Ovary (tissue), 9 donors: ENCODE measurements around the gene KRT13. TPM values are rescaled to one million over a fixed set of nuclear protein-coding genes. Genes with fewer than 3 reads are reported as not detected.

Experiments
- DNase-seq, 5 donors: peaks; one replicate each; pipeline ENCODE4 v3.0.0-alpha.2; 2019 to 2020
- H3K27ac ChIP-seq, 2 donors: fragments of 200-600 bp; one replicate each; pipeline versions ENCODE4 v1.5.1 to v1.8.0; 2019 to 2022
- H3K27me3 ChIP-seq: fragments of 200-600 bp; one replicate; pipeline ENCODE4 v1.8.0; 2022
- H3K36me3 ChIP-seq: fragments of 200-600 bp; sonication (generic); one replicate; pipeline ENCODE4 v1.5.1; 2019
- H3K4me1 ChIP-seq: one replicate; pipeline ENCODE4 v1.8.1; 2013; ENCODE audit warnings: mild to moderate bottlenecking, moderate library complexity; ENCODE audit not compliant: insufficient read depth
- H3K4me3 ChIP-seq: fragments of 200-600 bp; sonication (generic); one replicate; pipeline ENCODE4 v1.5.1; 2017
- H3K9me3 ChIP-seq, 2 donors: fragments of 200-600 bp in 1 of 2; sonication (generic) in 1 of 2; one replicate each; pipeline versions ENCODE4 v1.5.1 to v1.8.1; 2013 to 2019; ENCODE audit warnings: mild to moderate bottlenecking in 1 of 2, moderate library complexity in 1 of 2
- CTCF ChIP-seq, 3 donors: fragments of 450-650 bp in 2 of 3; fragments of 200-600 bp in 1 of 3; IDR thresholded peaks; one replicate each; pipeline versions ENCODE4 v1.5.1 to v1.8.0; 2016 to 2022; ENCODE audit warnings: antibody characterized with exemption in 3 of 3, mild to moderate bottlenecking in 1 of 3
- EP300 ChIP-seq: sonication (generic); formaldehyde crosslinking; IDR thresholded peaks from one replicate; pipeline ENCODE4 v1.6.1; 2017; ENCODE audit warnings: antibody characterized with exemption
- POLR2A ChIP-seq: fragments of 450-650 bp; IDR thresholded peaks from one replicate; pipeline ENCODE4 v1.6.1; 2017; ENCODE audit warnings: antibody characterized with exemption, mild to moderate bottlenecking, moderate library complexity
- WGBS, 3 donors: extraction: QIAGEN DNeasy Blood & Tissue Kit in 1 of 3; methylation state at CpG; one replicate each; pipeline versions ENCODE4 v1.1.5 to v1.1.7; 2013 to 2017; 5-methylcytosine and 5-hydroxymethylcytosine counted together
- intact Hi-C, 4 donors: fragments of 100-400 bp; cut with DNase I; formaldehyde crosslinking; loops; one replicate each; pipeline versions ENCODE4 v1.11.0 to v1.15.1; 2022 to 2023
- polyA plus RNA-seq, 2 donors: library from polyadenylated mRNA; stranded (reverse); fragments of 200-250 nt in 1 of 2; fragments of 350-450 nt in 1 of 2; fragmentation: Illumina TruSeq in 1 of 2; extraction: RNeasy Lipid Tissue Mini Kit (QIAGEN cat#74804) in 1 of 2; gene quantifications; one replicate each; pipeline ENCODE4 v1.2.3, GENCODE V29; 2013 to 2014
- total RNA-seq, 7 donors: library from RNA; depleted of rRNA in 2 of 7; stranded (reverse); fragments of >200 nt in 2 of 7; fragmentation: NEBNext Ultra II Directional in 3 of 7; extraction: Animal tissue kit (Norgen Biotek cat#: 25700) in 3 of 7; gene quantifications; one replicate each; pipeline versions ENCODE4 v1.1.0 to v1.2.4, GENCODE V29; 2016 to 2023
- donor health status: DM: no; HTN: no; CAD: no; lungs with moderate emphysema.
- donor health status: DM: no; HTN: no; CAD: no.
- donor health status: Bipolar disorder and iron deficiency.
- donor health status: DM: yes; HTN: yes; CAD: no.
- donor health status: DM: no; HTN: no; CAD: no.
- donor health status: DM: yes; HTN: yes; CAD: no.

KRT13 gene
- total and polyA plus RNA-seq, 9 donors: 0.16 to 3.7 (median 1.1) TPM; not detected in 2

- intact Hi-C loops: no loop called here
- H3K36me3 ChIP-seq: no peaks in the 10 kb centered on the region
- DNase-seq: no peak
- no peaks in the 10 kb centered on the region for H3K9me3 ChIP-seq
- no peaks in the 10 kb centered on the region for H3K4me1 ChIP-seq
- H3K27ac ChIP-seq: no peak overlapping the region
- no peaks in the 10 kb centered on the region for H3K27me3 ChIP-seq
- TF ChIP-seq CTCF (IDR thresholded peaks at IDR 0.05) (no peak), EP300 (no peak), POLR2A (no peak)
- H3K4me3 ChIP-seq: no peak overlapping the region
- WGBS, 3 donors: 34 to 41% (median 37%) methylated on average over 4 of the region's 4 CpGs
Observed at GRCh38 chr17:41457676-41458075, 47.7 kb downstream of the KRT13 start.

DNA sequence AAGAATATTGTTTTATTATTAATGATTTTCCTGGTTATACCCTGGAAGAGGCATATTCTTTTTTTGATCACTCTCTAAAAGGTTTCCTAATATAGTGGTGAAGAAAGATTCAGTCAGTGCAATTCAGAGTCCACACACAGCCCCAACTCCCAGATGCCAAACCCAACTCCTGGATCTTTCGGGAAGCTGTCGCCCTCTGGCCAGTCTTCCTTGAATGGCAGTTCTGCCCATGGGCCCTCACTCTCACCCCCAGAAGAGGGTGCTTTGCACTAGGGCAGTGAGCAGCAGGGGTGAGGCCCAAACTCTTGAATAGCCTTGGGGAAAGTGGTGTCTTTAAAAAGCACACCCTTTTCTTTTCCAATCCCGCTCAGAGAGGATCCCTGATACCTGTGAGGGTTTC lies 49.2 kb downstream of the KRT13 start:
- Histone ChIP-seq H3K27ac (no peak overlapping the region), H3K4me1 (no peaks in the 10 kb centered on the region), H3K27me3 (no peaks in the 10 kb centered on the region), H3K36me3 (no peaks in the 10 kb centered on the region), H3K4me3 (no peak overlapping the region), H3K9me3 (no peaks in the 10 kb centered on the region)
- DNase-seq: no peak
- no peak for TF ChIP-seq EP300
- no peak for TF ChIP-seq CTCF (IDR thresholded peaks at IDR 0.05)
- no peak for TF ChIP-seq POLR2A
- intact Hi-C loops: no loop called here
- WGBS, 3 donors: 87 to 98% (median 93%) methylated on average over 3 of the region's 3 CpGs

GRCh38 chr17:41455236-41455635 lies 50.2 kb downstream of the KRT13 start:
- WGBS, 3 donors: 92 to 100% (median 100%) methylated on average over 1 of the region's 1 CpG
- DNase-seq: no peak
- no peak overlapping the region for H3K4me3 ChIP-seq
- H3K27me3 ChIP-seq: no peaks in the 10 kb centered on the region
- H3K36me3 ChIP-seq: no peaks in the 10 kb centered on the region
- H3K27ac ChIP-seq: no peak overlapping the region
- no peaks in the 10 kb centered on the region for H3K4me1 ChIP-seq
- TF ChIP-seq POLR2A: no peak
- TF ChIP-seq EP300: no peak
- TF ChIP-seq CTCF (IDR thresholded peaks at IDR 0.05): no peak
- intact Hi-C loops: no loop called here
- H3K9me3 ChIP-seq: no peaks in the 10 kb centered on the region

DNA sequence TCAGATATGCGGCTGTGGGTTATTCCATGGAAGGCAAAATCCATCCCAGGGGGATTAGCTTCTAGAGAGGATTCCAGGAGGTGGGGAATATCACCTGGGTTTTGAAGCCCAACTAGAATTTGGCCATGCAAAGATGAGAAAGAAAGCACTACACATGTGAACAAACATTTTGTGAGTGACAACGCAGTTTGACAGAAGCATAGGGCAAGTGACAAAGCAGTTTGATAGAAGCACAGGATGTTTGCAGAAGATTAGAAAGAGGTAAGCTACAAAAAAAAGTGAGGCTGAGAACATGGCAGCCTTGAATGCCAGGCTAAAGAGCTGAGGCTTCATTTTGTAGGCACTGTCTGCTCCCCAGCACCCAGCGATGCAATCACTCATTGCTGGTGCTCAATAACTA lies 52.3 kb downstream of the KRT13 start:
- no peaks in the 10 kb centered on the region for H3K36me3 ChIP-seq
- 96 to 98% (median 97%) methylated on average over 3 of the region's 3 CpGs for WGBS, 3 donors
- no peak overlapping the region for H3K27ac ChIP-seq
- H3K27me3 ChIP-seq: no peaks in the 10 kb centered on the region
- H3K4me3 ChIP-seq: no peak overlapping the region
- intact Hi-C loops: no loop called here
- TF ChIP-seq POLR2A: no peak
- TF ChIP-seq CTCF (IDR thresholded peaks at IDR 0.05): no peak
- TF ChIP-seq EP300: no peak
- no peaks in the 10 kb centered on the region for H3K9me3 ChIP-seq
- DNase-seq: no peak
- H3K4me1 ChIP-seq: no peaks in the 10 kb centered on the region

DNA sequence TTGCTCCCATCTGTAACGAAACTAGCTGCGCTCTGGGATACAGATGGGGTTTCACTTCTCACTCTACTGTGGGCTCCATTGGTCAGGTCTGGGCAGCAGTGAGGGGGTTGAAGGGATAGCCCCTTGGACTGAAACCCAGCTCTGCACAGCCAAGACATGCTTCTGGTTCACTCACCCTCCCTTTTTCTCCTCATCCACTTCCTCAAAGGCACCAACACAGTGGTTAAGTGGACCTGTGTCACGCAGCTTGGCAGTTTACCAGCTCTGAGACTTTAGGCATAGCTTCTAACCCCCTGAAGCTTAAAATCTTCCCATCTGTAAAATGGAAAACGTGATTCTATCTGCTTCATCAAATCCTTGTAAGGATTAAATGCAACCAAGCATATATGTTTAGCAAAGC lies 53.1 kb downstream of the KRT13 start:
- intact Hi-C loops: no loop called here
- DNase-seq: no peak
- TF ChIP-seq POLR2A (no peak), EP300 (no peak), CTCF (IDR thresholded peaks at IDR 0.05) (no peak)
- H3K9me3 ChIP-seq: no peaks in the 10 kb centered on the region
- no peaks in the 10 kb centered on the region for H3K4me1 ChIP-seq
- no peak overlapping the region for H3K4me3 ChIP-seq
- no peaks in the 10 kb centered on the region for H3K27me3 ChIP-seq
- WGBS, 3 donors: 67 to 80% (median 77%) methylated on average over 4 of the region's 4 CpGs
- H3K36me3 ChIP-seq: no peaks in the 10 kb centered on the region
- H3K27ac ChIP-seq: no peak overlapping the region
